GM21360 (cell line): ENCODE results near the gene DYRK1A.

Source experiments
- ATAC-seq: cut with Tn5 transposase; IDR thresholded peaks from one replicate; pipeline ENCODE4 v1.9.1; 2021; ENCODE audit warnings: mild to moderate bottlenecking, moderate library complexity; ENCODE audit not compliant: unreplicated experiment

Gene DYRK1A

DNA sequence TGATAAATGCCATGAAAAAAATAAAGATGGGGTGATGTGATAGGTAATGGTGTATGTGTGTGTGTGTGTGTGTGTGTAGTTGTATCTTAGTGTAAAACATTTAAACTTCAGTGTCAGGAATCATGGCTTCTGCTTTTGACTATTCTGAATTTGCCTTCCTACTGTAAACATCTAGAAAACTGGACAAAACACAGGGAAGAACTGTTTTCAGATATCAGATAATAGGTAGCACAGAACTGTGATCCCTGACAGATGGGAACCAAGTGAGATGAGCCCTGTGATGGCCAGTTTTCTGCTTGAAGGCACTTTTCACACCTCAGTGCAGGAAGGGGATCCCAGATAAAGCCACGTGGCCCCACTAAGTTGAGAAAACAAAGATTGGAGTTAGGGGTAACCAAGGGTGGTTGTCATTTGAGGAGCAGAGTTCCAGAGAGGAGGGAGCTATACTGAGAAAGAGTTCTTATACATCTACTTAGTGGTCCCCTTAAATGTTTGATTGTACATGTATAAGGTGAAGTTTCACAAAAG, 17.3 kb downstream of the DYRK1A start:
- no peak for ATAC-seq

DNA sequence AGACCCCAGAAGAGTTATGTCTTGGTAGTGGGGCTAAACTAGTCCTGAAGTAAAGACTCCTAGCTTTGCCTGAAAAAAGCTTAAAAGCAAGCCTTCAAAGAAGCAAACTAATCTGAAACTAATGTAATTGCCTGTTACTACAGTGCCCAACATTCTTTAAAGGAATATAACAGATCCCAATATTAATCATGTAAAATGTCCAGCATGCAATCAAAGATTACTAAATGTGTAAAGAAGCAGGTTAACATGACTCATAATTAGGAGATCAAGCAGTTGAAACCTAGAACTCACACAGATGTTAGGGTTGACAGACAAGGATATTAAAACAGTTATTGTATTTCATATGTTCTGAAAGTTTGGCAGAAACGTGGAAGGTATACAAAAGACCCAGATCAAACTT, 17.8 kb downstream of the DYRK1A start:
- ATAC-seq = no peak

DNA sequence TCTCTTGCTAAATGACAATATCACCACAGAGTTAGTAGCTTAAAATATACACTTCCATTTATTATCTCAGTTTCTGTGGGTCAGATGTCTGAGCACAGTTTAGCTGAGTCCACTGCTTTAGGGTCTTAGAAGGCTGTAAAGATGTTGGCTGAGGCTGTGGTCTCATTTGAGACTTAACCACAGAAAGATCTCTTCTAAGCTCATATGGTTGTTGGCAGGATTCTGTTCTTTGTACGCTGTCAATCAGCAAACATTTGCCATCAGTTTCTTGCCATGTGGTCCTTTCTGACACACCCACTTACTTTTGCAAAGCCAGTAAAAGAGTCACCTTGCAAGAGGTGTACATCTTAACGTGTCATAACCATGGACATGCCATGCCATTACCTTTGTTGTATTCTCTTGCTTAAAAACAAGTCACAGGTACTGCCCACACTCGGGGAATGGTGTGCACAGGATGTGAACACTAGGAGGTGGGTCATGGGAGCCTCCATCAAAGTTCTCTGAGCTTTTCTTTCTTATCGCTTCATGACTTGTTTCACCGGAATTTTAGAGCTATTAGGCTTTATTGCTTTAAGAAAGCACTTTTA, 18.7 kb downstream of the DYRK1A start:
- ATAC-seq = no peak

DNA sequence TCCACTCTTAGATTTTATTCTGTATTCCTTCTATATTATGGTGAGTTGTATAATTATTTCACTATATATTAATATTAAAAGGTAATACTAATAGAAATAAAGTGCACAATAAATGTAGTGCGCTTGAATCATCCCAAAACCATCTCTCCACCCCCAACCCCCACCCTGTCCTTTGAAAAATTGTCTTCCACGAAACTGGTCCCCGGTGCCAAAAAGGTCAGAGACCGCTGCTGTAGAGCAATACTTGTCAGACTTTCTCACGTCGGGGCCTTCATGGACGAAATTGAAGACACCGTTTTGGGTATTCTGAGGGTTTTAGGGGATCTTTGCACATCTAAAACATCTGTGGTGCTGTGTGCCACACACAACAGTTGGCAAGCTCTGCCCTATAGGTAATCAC, 19.6 kb downstream of the DYRK1A start:
- no peak for ATAC-seq

DNA sequence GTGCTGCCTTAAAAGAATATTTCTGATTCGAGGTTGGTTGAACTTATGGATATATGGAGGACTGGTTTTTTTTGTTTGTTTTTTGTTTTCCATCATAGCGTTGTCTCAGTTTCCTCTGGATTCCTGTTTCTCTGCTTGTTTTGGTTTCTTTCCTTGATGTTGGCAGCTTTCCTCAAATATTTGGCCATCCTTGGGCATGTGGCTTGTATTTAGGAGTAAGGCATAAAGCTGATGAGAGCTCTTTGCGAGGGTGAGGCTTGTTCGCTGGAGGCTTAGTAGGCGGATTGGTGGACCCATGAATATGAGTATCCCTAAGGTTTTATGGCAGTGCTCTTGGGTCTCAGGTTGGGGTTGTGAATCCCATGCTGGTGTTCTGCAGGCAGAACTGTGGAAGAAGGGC, 22.9 kb downstream of the DYRK1A start:
- ATAC-seq = no peak

DNA sequence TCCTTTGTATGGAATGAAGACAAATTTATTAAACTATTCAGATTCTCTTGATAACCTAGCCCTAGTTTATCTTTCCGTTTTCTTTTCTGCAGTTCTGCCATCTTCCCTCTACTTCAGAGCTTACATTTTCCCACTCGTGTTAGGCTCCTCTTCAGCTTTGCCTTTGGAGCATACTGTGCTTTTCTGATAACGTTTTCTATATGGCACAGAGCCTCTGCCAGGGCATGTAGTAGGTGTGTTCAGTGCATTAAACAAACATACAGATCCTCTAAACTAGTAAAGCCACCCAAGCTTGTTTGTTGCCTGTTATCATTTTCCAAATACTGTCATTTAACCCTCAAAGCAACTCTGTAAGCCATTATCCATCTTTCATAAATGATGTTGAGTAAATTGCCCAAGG, 25.1 kb downstream of the DYRK1A start:
- ATAC-seq = no peak

DNA sequence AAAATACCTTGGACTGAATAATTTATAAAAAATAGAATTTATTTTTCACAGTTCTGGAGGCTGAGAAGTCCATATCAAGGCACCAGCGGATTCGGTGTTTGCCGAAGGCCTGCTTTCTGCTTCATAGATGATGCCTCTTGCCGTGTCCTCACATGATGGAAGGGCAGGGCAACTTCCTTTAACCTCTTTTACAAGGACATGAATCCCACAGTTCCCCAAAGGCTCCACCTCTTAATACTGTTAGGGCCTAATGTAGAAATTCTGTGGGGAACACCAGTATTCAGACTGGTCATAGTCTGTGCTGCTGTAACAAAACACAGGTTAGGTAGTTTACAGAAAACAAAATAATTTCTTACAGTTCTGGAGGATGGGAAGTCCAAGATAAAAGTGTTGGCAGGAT, 25.9 kb downstream of the DYRK1A start:
- no peak for ATAC-seq

DNA sequence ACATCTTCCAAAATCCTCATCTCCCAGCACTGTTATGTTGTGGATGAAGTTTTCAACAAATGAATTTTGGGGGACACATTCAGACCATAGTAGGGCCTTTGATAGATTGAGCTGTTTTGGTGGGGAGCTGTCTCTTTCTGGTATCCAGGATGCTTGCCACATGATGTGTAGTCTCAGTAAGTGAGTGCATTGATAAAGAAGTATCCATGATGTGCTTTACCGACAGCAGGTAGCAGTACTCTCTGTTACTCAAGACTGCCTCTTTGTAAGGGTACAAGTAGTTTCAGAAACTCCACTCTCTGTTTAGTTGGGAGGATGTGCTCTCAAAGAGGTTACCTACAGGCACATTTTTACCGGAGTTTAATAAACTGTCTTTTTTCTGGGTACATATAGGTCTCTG, 26.5 kb downstream of the DYRK1A start:
- ATAC-seq = no peak

DNA sequence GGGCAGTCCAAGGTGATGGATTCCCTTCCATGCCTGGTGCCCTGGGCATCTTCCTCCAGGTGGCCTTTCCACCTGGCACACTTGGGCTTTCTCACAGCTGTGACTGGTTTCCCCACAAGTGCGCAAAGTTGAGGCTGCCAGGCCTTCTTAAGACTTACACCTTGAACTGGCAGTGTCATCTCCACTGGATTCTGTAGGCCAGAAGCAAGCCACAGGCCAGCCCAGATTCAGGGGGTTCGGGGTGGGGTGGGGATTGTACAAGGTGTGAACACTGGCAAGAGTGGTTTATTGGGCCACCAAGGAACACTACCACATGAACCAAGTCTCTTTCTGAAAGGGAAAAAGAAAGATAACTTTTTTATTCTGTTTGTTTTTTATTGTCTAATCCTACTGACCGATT, 27.2 kb downstream of the DYRK1A start:
- ATAC-seq = no peak

DNA sequence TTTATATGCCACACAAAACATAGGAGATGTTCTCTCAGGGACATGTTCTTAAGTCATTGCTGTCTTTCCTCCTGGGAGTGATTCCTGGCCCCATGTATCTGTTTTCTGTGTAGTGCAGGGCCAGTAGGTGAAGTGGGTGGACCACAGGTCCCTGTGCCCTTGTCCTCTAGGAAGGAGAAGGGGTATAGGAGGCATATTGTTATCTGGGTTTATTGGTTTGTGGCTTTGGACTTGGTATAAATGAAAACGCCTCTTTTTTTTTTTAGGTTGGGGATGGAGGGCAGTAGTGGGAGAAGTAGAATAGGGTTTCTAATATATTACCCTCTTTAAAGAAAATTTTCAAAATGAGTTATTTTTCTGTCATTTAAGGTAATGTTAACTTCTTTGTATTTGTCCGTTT, 29.4 kb downstream of the DYRK1A start:
- no peak for ATAC-seq

DNA sequence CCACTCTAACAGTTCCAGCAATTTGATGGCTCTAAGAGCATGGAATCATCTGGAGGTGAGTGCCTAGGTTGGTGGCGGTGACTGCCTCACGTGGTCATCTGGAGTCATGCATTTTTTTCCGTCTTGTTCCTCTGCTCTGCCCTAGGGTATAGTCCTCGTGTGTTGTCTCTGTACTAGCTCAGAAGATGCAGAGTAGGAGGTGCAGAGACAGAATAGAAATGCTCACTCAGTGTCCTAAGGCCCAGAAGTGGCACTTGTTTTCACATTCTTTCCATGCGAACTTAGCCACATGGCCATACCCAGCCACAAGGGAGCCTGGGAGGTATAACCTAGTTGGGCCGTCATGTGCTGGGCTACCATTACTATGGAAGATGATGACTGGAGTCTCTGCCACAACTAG, 30.3 kb downstream of the DYRK1A start:
- no peak for ATAC-seq

DNA sequence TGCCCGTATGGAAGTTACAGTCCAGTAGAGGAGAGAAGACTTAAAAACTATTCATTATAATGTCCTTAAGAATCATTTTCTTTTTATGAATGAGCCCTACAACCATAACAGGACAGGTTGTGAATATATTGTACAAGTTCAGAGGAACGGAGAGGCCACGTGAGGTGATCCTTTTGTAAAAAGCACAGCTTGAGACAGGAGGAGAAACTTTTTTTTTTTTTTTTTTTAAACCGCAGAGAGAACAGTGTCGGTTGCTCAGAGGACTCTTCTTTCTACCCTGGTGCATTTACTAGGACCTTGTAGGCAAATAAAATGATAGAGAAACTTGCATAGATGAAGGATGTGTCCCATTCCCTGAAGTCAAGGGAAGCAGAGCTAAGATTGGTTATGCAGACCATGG, 32.1 kb downstream of the DYRK1A start:
- ATAC-seq = no peak

DNA sequence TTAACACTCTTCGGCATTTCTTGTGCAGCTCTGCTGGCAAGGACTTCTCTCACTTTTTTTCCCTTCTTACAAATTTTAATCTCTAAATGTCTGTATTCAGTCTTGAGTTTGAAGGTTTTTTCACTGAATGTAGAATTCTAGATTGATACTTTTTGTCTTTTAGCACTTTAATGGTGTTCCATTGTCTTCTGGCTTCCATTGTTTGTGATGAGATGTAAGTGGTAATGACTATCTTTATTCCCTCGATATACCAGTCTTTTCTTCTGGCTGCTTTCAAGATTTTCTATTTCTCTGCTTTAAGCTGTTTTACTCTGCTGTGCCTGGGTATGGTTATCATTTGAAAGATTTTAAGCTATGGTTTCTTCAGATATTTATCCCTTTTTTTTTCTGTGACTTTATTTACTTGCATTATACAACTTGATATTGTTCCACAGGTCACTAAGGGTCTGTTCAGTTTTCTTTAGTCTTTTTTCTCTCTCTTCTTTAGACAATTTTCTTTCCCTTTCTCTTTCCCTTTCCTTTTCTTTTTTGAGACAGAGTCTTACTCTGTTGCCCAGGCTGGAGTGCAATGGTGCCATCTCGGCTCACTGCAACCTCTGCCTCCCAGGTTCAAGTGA, 35.8 kb downstream of the DYRK1A start:
- no peak for ATAC-seq

DNA sequence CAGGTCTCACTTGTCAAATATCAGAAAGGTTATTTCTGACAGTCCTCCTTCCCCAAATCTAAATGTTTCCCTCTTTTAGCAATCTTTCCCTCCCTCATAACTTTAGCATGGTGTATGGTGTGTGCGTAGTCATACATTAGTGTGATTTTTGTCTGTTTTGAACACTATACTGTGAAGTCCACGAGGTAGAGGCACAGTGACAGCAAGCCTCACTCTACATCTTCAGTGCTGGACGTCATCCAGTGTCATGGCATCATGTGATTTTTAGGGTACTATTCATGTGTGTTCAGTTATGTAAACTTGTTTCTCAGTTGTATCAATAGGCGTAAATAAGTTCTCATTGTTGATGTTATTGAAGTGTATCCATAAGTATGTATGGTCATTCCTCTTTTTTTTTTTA, 39.1 kb downstream of the DYRK1A start:
- no peak for ATAC-seq

DNA sequence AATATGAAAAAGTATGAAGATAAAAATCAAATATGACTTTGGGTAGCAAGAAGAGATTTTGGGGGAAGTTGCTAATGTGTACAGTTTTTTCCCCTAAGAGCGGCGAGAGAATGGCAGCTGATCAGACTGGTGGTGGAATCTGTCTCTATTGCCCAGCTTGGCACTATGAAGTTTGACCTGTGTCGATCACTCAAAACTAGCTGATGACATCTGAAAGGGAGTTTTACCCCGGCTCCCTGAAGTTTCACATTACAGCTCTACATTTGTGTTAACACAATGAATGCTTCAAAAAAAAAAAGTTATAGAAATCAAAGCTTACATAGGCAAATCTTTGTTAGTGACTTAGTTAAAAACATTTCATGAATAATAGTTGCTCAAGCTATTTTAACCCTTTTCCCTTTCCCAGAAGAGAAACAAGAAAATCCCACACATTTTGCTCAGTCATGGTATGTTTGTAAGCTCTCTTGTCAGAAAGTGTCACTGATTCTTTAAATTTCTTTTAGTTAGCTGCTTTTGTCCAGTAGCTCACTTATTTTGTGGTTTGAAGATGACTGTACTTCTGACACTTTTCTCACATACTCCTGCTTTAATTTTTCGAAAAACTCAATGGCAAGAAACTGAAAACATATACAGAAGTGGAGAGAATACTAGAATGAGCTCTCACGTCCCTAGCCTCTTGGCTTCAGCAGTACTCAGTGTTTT, 41.3 kb downstream of the DYRK1A start:
- ATAC-seq = no peak

DNA sequence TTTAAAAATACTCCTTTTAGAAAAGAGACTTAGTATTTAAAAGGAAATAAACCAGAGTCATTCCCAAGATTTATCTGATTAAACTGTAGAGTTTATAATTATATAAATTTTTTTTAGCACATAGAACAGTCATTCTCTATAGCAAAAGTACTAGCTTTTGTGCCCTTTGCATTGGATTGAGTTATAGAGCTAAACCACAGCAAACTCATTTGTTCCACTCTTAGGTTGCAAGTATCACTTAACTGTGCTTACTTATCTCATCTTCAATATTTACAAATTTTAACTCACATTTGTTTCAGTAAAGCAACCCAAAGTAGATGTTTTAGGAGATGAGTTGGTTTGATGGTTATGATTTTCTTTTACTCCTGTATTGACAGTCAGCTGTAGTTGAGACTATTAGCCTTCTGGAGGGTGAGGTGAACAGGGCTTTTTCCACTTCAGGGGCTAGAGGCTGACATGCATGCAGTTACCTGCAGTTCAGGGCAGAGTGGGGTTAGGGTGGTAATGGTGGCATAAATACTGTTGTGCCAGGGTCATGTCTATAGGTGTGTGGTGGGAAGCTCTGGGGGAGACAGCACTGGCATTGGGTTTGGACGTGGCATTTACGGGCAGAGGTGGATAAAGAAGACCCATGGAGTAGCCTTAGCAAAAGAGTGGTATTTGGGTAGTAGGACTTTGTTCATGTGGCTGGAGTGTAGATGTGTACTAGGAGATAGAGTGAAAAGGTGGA, 42.1 kb downstream of the DYRK1A start:
- no peak for ATAC-seq

DNA sequence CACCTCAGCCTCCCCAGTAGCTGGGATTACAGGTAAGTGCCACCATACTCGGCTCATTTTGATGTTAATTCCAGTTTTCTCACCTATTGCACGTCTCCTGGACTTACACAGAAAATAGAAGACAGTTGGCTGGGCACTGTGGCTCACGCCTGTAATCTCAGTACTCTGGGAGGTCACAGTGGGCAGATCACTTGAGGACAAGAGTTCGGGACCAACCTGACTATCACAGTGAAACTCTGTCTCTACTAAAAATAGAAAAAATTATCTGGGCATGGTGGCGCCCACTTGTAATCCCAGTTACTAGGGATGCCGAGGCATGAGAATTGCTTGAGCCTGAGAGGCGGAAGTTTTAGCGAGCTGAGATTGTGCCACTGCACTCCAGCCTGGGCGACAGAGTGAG, 44.1 kb downstream of the DYRK1A start:
- no peak for ATAC-seq

DNA sequence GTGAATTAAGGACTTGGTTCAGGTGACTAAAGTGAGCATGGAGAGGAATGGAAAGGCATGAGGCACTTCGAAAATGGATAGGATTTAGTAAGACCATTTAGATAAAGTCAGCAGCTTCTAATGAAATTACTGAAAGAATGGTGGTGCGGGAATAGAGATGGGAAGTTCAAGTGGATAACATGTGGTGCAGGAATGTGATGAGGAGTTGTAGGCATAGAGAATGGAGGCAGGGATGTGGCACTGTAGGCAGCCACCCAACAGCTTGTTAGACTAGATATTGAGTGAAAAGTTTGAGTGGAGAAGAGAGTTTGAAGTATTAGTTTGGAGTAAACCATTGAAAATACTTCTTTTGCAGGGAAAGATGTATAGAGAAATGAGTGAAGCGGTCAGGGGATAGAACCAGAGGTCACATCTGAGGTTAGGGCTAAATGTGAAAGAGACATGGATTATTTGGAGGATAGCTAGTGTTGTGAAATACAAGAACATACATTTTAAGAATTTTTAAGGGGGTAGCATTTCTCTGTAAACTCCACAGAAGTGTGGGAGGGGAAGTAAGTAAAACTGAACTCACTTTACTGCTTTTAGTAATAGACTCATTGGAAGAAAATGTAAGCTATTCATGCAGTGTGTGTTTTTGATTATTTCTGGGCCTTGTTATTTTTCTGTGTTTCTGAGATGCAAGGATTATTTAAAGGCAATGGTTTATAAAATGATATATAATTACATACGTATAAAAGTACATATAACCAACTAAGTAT, 46.2 kb downstream of the DYRK1A start:
- ATAC-seq = no peak

DNA sequence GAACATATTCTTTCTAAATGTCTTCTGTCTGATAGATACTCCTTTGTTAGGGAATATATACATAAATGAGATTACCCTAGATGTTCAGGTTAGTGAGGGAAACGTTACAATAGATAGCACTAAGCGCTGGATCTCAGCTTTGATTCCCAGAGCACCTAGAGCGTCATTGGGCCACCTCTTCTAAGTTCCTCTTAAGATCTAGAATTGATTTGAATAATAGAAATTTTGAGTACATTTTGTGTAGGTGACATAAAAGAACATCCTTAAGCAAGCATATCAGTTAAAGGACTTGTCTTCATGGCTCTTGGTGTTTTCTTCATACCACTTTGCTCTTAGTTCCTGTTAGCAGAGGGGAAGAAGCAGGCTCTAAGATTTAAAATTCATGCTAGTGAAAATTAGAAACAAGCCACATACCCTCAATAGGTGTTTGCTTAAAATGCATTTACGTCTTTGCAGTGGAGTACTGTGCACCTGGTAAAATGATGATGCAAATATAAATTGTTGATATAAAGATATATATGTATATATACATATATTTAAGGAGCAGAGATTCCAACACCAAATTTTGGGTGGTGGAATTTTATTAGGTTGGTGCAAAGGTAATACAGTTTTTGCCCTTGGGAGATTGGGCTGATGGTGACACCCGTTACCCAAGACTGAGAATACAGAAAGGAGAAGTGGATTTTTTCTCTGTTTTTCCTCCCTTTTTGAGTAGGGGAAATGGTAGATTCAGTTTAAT, 47.1 kb downstream of the DYRK1A start:
- no peak for ATAC-seq
